GM19328 (cell line): ENCODE measurements around the gene MGMT.

Source experiments
- ATAC-seq: cut with Tn5 transposase; IDR thresholded peaks from one replicate; pipeline ENCODE4 v1.9.1; 2021; ENCODE audit warnings: mild to moderate bottlenecking, moderate library complexity; ENCODE audit not compliant: unreplicated experiment

Gene MGMT

GRCh38 chr10:129704786-129705525, 237.9 kb downstream of the MGMT start:
- no peak for ATAC-seq

GRCh38 chr10:129705676-129706075, 238.6 kb downstream of the MGMT start:
- ATAC-seq, result no peak

GRCh38 chr10:129706081-129706480, 239.0 kb downstream of the MGMT start:
- ATAC-seq, result no peak

- no peak for ATAC-seq
Measured at GRCh38 chr10:129706523-129706922, 239.5 kb downstream of the MGMT start.

- ATAC-seq, result no peak
Measured at GRCh38 chr10:129707406-129708388, 240.7 kb downstream of the MGMT start.

GRCh38 chr10:129709101-129709500, 242.1 kb downstream of the MGMT start:
- no peak for ATAC-seq

GRCh38 chr10:129709627-129710509, 242.8 kb downstream of the MGMT start:
- no peak for ATAC-seq

- no peak for ATAC-seq
Measured at GRCh38 chr10:129710510-129710847, 243.4 kb downstream of the MGMT start.

GRCh38 chr10:129711291-129711690, 244.2 kb downstream of the MGMT start:
- no peak for ATAC-seq

- no peak for ATAC-seq
Measured at GRCh38 chr10:129712000-129712399, 245.0 kb downstream of the MGMT start.

- ATAC-seq, result no peak
Measured at GRCh38 chr10:129713659-129714265, 246.7 kb downstream of the MGMT start.

GRCh38 chr10:129715805-129716204, 248.8 kb downstream of the MGMT start:
- ATAC-seq, result no peak

GRCh38 chr10:129716211-129716681, 249.2 kb downstream of the MGMT start:
- ATAC-seq, result no peak

GRCh38 chr10:129716881-129717280, 249.8 kb downstream of the MGMT start:
- ATAC-seq, result no peak

- ATAC-seq, result no peak
Measured at GRCh38 chr10:129717816-129718547, 250.9 kb downstream of the MGMT start.

- ATAC-seq, result no peak
Measured at GRCh38 chr10:129718548-129719414, 251.7 kb downstream of the MGMT start.

GRCh38 chr10:129719415-129719739, 252.3 kb downstream of the MGMT start:
- ATAC-seq, result no peak

GRCh38 chr10:129719889-129720590, 253.0 kb downstream of the MGMT start:
- no peak for ATAC-seq
